ENCODE data around the gene TNRC6C. TPM values are rescaled to one million over a fixed set of nuclear protein-coding genes. Genes with fewer than 3 reads are reported as not detected.

TNRC6C gene
- total RNA-seq, 1 donor: 6.2 TPM

DNA sequence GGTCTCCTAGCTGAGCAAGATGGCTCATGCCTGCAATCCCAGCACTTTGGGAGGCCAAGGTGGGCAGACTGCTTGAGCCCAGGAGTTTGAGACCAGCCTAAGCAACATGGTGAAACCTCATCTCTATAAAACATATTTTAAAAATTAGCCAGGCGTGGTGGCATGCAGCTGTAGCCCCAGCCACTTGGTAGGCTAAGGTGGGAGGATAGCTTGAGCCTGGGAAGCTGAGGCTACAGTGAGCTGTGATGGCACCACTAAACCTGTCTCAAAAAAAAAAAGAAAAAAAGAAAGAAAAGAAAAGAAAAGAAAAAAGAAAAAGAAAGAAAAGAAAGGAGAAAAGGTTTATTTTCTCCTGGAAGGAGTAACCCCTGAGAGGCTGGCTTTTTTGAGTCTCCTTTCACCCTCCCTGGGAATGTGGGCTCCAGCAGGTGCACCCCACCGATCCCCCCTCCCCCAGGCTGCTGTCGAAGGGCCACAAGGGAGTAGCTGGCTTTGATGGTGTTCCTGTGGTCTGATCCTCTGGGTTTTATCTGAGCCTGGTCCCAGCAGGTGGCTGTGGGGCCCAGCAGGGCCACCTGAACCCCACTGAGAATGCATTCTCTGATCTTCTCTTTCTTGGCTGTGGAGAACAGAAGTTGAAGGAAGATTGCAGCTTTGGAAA, 29.9 kb upstream of the TNRC6C start:
- Histone ChIP-seq H3K36me3 (ENCODE audit: insufficient read depth, low read length) (no peaks in the 10 kb centered on the region), H2AFZ (ENCODE audit: low read length) (no peak overlapping the region), H3K27ac (ENCODE audit: low read depth, low read length) (no peak overlapping the region), H3K9me3 (ENCODE audit: low read depth, low read length) (no peaks in the 10 kb centered on the region), H3K4me1 (ENCODE audit: insufficient read depth, low read length) (no peaks in the 10 kb centered on the region), H3K4me3 (ENCODE audit: insufficient read depth, low read length) (no peak overlapping the region), H4K20me1 (ENCODE audit: insufficient read depth, low read length) (no peaks in the 10 kb centered on the region), H3K4me2 (ENCODE audit: insufficient read depth, low read length) (no peak overlapping the region), H3K79me2 (ENCODE audit: insufficient read depth, low read length) (no peaks in the 10 kb centered on the region), H3K27me3 (ENCODE audit: insufficient read depth, low read length) (peaks cover 27% of the 10 kb centered on the region)
- no peak for DNase-seq (ENCODE audit: insufficient read length, low spot score, missing footprints)
- TF ChIP-seq CTCF (IDR thresholded peaks at IDR 0.05; ENCODE audit: extremely low read depth, low read depth, low read length): no peak

- Histone ChIP-seq H3K4me1 (ENCODE audit: insufficient read depth, low read length) (no peaks in the 10 kb centered on the region), H2AFZ (ENCODE audit: low read length) (no peak overlapping the region), H3K4me2 (ENCODE audit: insufficient read depth, low read length) (no peak overlapping the region), H3K4me3 (ENCODE audit: insufficient read depth, low read length) (no peak overlapping the region), H3K27ac (ENCODE audit: low read depth, low read length) (no peak overlapping the region), H3K27me3 (ENCODE audit: insufficient read depth, low read length) (peaks cover 28% of the 10 kb centered on the region), H3K9me3 (ENCODE audit: low read depth, low read length) (no peaks in the 10 kb centered on the region), H3K36me3 (ENCODE audit: insufficient read depth, low read length) (no peaks in the 10 kb centered on the region), H3K79me2 (ENCODE audit: insufficient read depth, low read length) (no peaks in the 10 kb centered on the region), H4K20me1 (ENCODE audit: insufficient read depth, low read length) (no peaks in the 10 kb centered on the region)
- no peak for TF ChIP-seq CTCF (IDR thresholded peaks at IDR 0.05; ENCODE audit: extremely low read depth, low read depth, low read length)
- no peak for DNase-seq (ENCODE audit: insufficient read length, low spot score, missing footprints)
These were observed 29.3 kb upstream of the TNRC6C start for GRCh38 chr17:77929180-77929564.

- H3K27ac ChIP-seq (ENCODE audit: low read depth, low read length): no peak overlapping the region
- no peaks in the 10 kb centered on the region for H3K4me1 ChIP-seq (ENCODE audit: insufficient read depth, low read length)
- no peak overlapping the region for H2AFZ ChIP-seq (ENCODE audit: low read length)
- no peaks in the 10 kb centered on the region for H3K9me3 ChIP-seq (ENCODE audit: low read depth, low read length)
- H3K36me3 ChIP-seq (ENCODE audit: insufficient read depth, low read length): no peaks in the 10 kb centered on the region
- DNase-seq (ENCODE audit: insufficient read length, low spot score, missing footprints): no peak
- no peaks in the 10 kb centered on the region for H3K79me2 ChIP-seq (ENCODE audit: insufficient read depth, low read length)
- H3K27me3 ChIP-seq (ENCODE audit: insufficient read depth, low read length): peaks cover 28% of the 10 kb centered on the region
- H3K4me3 ChIP-seq (ENCODE audit: insufficient read depth, low read length): no peak overlapping the region
- TF ChIP-seq CTCF (IDR thresholded peaks at IDR 0.05; ENCODE audit: extremely low read depth, low read depth, low read length): no peak
- no peak overlapping the region for H3K4me2 ChIP-seq (ENCODE audit: insufficient read depth, low read length)
- no peaks in the 10 kb centered on the region for H4K20me1 ChIP-seq (ENCODE audit: insufficient read depth, low read length)
These were observed 28.5 kb upstream of the TNRC6C start for GRCh38 chr17:77929871-77930436.

GRCh38 chr17:77930780-77931768, 27.4 kb upstream of the TNRC6C start:
- Histone ChIP-seq H3K9me3 (ENCODE audit: low read depth, low read length) (no peaks in the 10 kb centered on the region), H3K4me2 (ENCODE audit: insufficient read depth, low read length) (no peak overlapping the region), H3K27ac (ENCODE audit: low read depth, low read length) (no peak overlapping the region), H2AFZ (ENCODE audit: low read length) (no peak overlapping the region), H4K20me1 (ENCODE audit: insufficient read depth, low read length) (no peaks in the 10 kb centered on the region), H3K79me2 (ENCODE audit: insufficient read depth, low read length) (no peaks in the 10 kb centered on the region), H3K4me3 (ENCODE audit: insufficient read depth, low read length) (no peak overlapping the region), H3K4me1 (ENCODE audit: insufficient read depth, low read length) (no peaks in the 10 kb centered on the region), H3K36me3 (ENCODE audit: insufficient read depth, low read length) (no peaks in the 10 kb centered on the region), H3K27me3 (ENCODE audit: insufficient read depth, low read length) (peaks cover 31% of the 10 kb centered on the region)
- no peak for TF ChIP-seq CTCF (IDR thresholded peaks at IDR 0.05; ENCODE audit: extremely low read depth, low read depth, low read length)
- DNase-seq (ENCODE audit: insufficient read length, low spot score, missing footprints): no peak

All from osteoblast (primary cell).